ENCODE data around the gene FBXO36. TPM values are rescaled to one million over a fixed set of nuclear protein-coding genes. Genes with fewer than 3 reads are reported as not detected.

FBXO36 gene
- total and polyA plus RNA-seq, 2 of the 8 experiments (the other 6 are each of a cell fraction or from before 2014, with no cell fraction given), result 3.4 TPM

DNA sequence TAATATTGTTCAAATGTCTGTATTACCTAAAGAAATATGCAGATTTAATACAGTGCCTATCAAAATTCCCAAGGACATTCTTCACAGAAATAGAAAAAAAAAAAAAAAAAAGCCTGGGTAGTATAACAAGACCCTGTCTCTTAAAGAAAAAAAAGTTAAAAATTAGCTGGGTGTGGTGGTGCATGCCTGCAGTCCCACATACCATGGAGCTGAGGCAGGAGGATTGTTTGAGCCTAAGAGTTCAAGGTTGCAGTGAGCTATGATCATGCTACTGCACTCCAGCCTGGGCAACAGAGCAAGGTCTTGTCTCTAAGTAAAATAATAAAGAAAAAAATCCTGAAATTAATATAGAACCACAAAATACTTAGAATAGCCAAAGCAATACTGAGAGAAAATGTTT lies 94.5 kb downstream of the FBXO36 start (continued):
- TF ChIP-seq CHD7 (IDR thresholded peaks at IDR 0.05; ENCODE audit: insufficient replicate concordance, low read length) (no peak), SAP30 (IDR thresholded peaks at IDR 0.05; ENCODE audit: insufficient read depth, insufficient replicate concordance, low read length) (no peak), KDM4A (IDR thresholded peaks at IDR 0.05; ENCODE audit: low read depth, low read length, severe bottlenecking) (no peak), NRF1 (IDR thresholded peaks at IDR 0.05; ENCODE audit: low read depth, low read length) (no peak), RXRA (IDR thresholded peaks at IDR 0.05; ENCODE audit: insufficient read depth, low read depth, low read length) (no peak), SP2 (IDR thresholded peaks at IDR 0.05; ENCODE audit: low read length) (no peak), BRCA1 (IDR thresholded peaks at IDR 0.05; ENCODE audit: low read depth, low read length) (no peak), CHD1 (IDR thresholded peaks at IDR 0.05; ENCODE audit: low read depth, low read length) (no peak), SP1 (IDR thresholded peaks at IDR 0.05; ENCODE audit: low read depth, low read length) (no peak), KDM5A (IDR thresholded peaks at IDR 0.05; ENCODE audit: low read length) (no peak), CBX8 (IDR thresholded peaks at IDR 0.05; ENCODE audit: borderline replicate concordance, low read depth, low read length) (no peak)
